ENCODE measurements around the gene PHF21A. TPM values are rescaled to one million over a fixed set of nuclear protein-coding genes. Genes with fewer than 3 reads are reported as not detected.

Gene PHF21A
- total RNA-seq, 2 experiments from 2014 or later: 23.1 to 56.1 TPM

DNA sequence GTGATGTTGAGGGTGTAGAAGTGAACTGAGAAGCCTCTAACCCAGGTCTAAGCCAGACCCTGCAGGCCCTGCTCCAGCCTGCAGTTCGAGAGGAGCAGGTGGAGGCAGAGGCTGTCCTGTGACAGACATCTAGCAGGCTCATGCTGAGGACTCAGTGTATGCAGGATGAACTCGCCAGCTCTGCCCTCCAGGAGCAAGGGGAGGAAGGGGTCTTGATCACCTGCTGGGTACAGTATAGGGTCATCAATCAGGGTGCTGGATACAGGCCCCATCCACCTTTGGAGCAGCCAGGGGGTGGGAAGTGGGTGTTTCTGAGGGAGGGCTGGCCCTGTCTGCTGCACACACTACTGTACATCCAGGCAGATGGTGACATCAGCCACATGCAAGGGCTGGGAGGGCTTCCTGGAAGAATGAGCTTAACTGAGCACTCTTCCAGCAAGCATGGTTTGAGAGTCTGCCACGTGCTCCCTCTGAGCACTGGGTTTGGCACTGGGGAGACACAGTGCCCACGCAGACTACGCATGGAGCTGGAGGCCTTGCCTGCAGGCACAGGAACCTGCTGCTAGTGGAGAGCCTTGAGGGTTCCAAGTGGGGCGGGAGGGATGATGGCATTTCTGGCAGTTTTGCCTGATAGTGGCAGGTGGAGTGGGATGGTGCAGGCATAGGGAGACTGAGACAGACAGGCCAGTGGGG lies 226.6 kb downstream of the PHF21A start:
- Histone ChIP-seq H3K4me1 (ENCODE audit: insufficient read depth, low read length, poor library complexity, severe bottlenecking) (peaks cover 12% of the 10 kb centered on the region), H2AFZ (ENCODE audit: low read length) (no peak overlapping the region), H3K9me2 (ENCODE audit: insufficient read depth, low read length) (no peaks in the 10 kb centered on the region), H3K79me2 (ENCODE audit: insufficient read depth, low read depth, low read length) (no peaks in the 10 kb centered on the region), H3K4me3 (ENCODE audit: low read depth, low read length, poor library complexity, severe bottlenecking) (no peak overlapping the region), H3K9me3 (ENCODE audit: low read length) (no peaks in the 10 kb centered on the region), H4K20me1 (ENCODE audit: insufficient read depth, low read length) (no peaks in the 10 kb centered on the region), H3K4me2 (ENCODE audit: low read length) (no peak overlapping the region), H3K36me3 (ENCODE audit: insufficient read depth, low read length) (no peaks in the 10 kb centered on the region), H3K27ac (ENCODE audit: low read depth, low read length, poor library complexity, severe bottlenecking) (no peak overlapping the region)
- ChIA-PET CTCF (ENCODE audit: unreplicated experiment) (no interaction called here), POLR2A (interaction anchor here (1.1 kb wide), 1 partner anchor 56 kb away, joined by 4 read pairs; no protein-coding TSS in a partner anchor)
- intact Hi-C loops (cut with micrococcal nuclease; ENCODE audit: unreplicated experiment): no loop called here
- no TSS peak for BruUV-seq (replicated peaks)
- DNase-seq (ENCODE audit: low spot score): no peak
- TF ChIP-seq, protein P1, sequence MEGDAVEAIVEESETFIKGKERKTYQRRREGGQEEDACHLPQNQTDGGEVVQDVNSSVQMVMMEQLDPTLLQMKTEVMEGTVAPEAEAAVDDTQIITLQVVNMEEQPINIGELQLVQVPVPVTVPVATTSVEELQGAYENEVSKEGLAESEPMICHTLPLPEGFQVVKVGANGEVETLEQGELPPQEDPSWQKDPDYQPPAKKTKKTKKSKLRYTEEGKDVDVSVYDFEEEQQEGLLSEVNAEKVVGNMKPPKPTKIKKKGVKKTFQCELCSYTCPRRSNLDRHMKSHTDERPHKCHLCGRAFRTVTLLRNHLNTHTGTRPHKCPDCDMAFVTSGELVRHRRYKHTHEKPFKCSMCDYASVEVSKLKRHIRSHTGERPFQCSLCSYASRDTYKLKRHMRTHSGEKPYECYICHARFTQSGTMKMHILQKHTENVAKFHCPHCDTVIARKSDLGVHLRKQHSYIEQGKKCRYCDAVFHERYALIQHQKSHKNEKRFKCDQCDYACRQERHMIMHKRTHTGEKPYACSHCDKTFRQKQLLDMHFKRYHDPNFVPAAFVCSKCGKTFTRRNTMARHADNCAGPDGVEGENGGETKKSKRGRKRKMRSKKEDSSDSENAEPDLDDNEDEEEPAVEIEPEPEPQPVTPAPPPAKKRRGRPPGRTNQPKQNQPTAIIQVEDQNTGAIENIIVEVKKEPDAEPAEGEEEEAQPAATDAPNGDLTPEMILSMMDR (conservative IDR thresholded peaks at IDR 0.05; ENCODE audit: low read length): no peak
- no peak for TF ChIP-seq EZH2phosphoT487 (IDR thresholded peaks at IDR 0.05; ENCODE audit: borderline replicate concordance, low read depth, low read length)

DNA sequence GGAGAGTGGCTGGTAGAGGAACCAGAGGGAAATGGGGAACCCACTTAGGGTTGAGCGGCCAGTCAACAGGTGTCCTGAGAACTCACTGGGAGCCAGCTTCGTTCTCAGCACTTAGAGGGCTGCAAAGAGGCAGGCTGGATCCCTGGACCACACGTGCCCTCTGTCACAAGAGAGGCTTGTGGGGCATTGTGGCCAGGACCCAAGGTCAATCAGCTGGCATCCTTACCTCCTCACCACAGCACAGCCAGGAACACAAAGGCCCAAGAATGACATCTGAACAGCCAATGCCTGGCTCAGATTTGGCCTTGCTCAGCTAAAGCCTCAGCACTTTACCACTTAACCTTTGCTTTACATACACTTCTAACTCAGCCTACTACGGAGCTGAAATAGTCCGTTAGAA lies 228.4 kb downstream of the PHF21A start:
- TF ChIP-seq, protein P1 (conservative IDR thresholded peaks at IDR 0.05; ENCODE audit: low read length): no peak
- no peak for TF ChIP-seq EZH2phosphoT487 (IDR thresholded peaks at IDR 0.05; ENCODE audit: borderline replicate concordance, low read depth, low read length)
- POLR2A ChIA-PET: interaction anchor here (0.7 kb wide), 1 partner anchor 41 kb away, joined by 3 read pairs; no protein-coding TSS in a partner anchor
- CTCF ChIA-PET (ENCODE audit: unreplicated experiment): no interaction called here
- Histone ChIP-seq H4K20me1 (ENCODE audit: insufficient read depth, low read length) (no peaks in the 10 kb centered on the region), H3K27ac (ENCODE audit: low read depth, low read length, poor library complexity, severe bottlenecking) (no peak overlapping the region), H3K9me3 (ENCODE audit: low read length) (no peaks in the 10 kb centered on the region), H3K4me3 (ENCODE audit: low read depth, low read length, poor library complexity, severe bottlenecking) (no peak overlapping the region), H3K4me1 (ENCODE audit: insufficient read depth, low read length, poor library complexity, severe bottlenecking) (no peaks in the 10 kb centered on the region), H3K36me3 (ENCODE audit: insufficient read depth, low read length) (no peaks in the 10 kb centered on the region), H3K4me2 (ENCODE audit: low read length) (no peak overlapping the region), H3K9me2 (ENCODE audit: insufficient read depth, low read length) (no peaks in the 10 kb centered on the region), H3K79me2 (ENCODE audit: insufficient read depth, low read depth, low read length) (no peaks in the 10 kb centered on the region), H2AFZ (ENCODE audit: low read length) (no peak overlapping the region)
- no peak for DNase-seq (ENCODE audit: low spot score)
- intact Hi-C loops (cut with micrococcal nuclease; ENCODE audit: unreplicated experiment): no loop called here
- BruUV-seq (replicated peaks): no TSS peak

DNA sequence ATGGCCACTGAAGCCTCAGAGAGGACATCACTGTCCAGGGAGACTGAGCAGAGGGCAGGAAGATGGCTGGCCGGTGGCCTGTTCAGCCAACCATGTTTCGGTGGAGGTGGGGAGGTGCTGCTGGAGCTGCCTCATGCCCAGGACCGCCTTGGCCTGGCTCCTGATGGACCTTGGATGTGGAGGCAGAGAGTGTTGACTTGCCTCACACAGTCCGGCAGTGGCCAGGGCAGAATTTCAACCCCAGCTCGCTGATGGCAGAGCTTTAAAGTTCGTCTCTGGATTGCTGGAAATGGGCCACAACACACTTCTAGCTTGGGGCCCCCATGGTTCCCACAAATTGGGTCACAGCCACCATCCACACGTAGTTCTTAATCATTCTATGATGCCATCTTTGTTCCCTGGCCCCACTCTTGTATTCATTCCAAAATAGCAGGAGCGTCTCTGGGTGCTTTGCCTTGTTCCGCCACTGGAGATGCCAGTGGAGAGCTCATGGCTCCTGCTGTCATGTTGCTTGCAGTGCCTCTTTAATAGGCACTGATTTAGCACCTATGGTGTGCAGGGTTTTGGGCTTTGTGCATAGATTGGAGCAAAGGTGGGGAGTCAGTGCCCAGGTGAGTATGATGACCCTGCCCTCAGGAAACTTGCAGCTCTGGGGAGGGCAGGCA lies 230.2 kb downstream of the PHF21A start:
- no peak for DNase-seq (ENCODE audit: low spot score)
- H3K4me1 ChIP-seq (ENCODE audit: insufficient read depth, low read length, poor library complexity, severe bottlenecking): no peaks in the 10 kb centered on the region
- TF ChIP-seq, protein P1 (conservative IDR thresholded peaks at IDR 0.05; ENCODE audit: low read length): no peak
- TF ChIP-seq EZH2phosphoT487 (IDR thresholded peaks at IDR 0.05; ENCODE audit: borderline replicate concordance, low read depth, low read length): no peak
- POLR2A ChIA-PET: interaction anchor here (0.6 kb wide), 1 partner anchor 114 kb away, joined by 3 read pairs; no protein-coding TSS in a partner anchor
- intact Hi-C loops (cut with micrococcal nuclease; ENCODE audit: unreplicated experiment): no loop called here
- H3K9me3 ChIP-seq (ENCODE audit: low read length): no peaks in the 10 kb centered on the region
- BruUV-seq (replicated peaks): no TSS peak
- H3K4me3 ChIP-seq (ENCODE audit: low read depth, low read length, poor library complexity, severe bottlenecking): no peak overlapping the region
- CTCF ChIA-PET (ENCODE audit: unreplicated experiment): no interaction called here
- H3K36me3 ChIP-seq (ENCODE audit: insufficient read depth, low read length): no peaks in the 10 kb centered on the region
- H3K4me2 ChIP-seq (ENCODE audit: low read length): no peak overlapping the region
- no peaks in the 10 kb centered on the region for H3K79me2 ChIP-seq (ENCODE audit: insufficient read depth, low read depth, low read length)
- H3K27ac ChIP-seq (ENCODE audit: low read depth, low read length, poor library complexity, severe bottlenecking): no peak overlapping the region
- no peak overlapping the region for H2AFZ ChIP-seq (ENCODE audit: low read length)
- no peaks in the 10 kb centered on the region for H3K9me2 ChIP-seq (ENCODE audit: insufficient read depth, low read length)
- no peaks in the 10 kb centered on the region for H4K20me1 ChIP-seq (ENCODE audit: insufficient read depth, low read length)
